GM12891 (cell line): ENCODE measurements around the gene ZNF865.

Source experiments
- POLR2A ChIP-seq: IDR thresholded peaks from 2 replicates; pipeline ENCODE4 v1.6.1; 2011; ENCODE audit warnings: low read depth, low read length, control low read depth
- POLR2AphosphoS5 ChIP-seq: IDR thresholded peaks from 2 replicates; pipeline ENCODE4 v1.6.1; 2011; ENCODE audit warnings: low read depth, low read length, control low read depth
- POU2F2 ChIP-seq: IDR thresholded peaks from 2 replicates; pipeline ENCODE4 v1.6.1; 2011; ENCODE audit warnings: low read depth, mild to moderate bottlenecking, control low read depth, low read length, moderate library complexity
- TAF1 ChIP-seq: IDR thresholded peaks from 2 replicates; pipeline ENCODE4 v1.6.1; 2011; ENCODE audit warnings: low read depth, low read length, control low read depth

DNA sequence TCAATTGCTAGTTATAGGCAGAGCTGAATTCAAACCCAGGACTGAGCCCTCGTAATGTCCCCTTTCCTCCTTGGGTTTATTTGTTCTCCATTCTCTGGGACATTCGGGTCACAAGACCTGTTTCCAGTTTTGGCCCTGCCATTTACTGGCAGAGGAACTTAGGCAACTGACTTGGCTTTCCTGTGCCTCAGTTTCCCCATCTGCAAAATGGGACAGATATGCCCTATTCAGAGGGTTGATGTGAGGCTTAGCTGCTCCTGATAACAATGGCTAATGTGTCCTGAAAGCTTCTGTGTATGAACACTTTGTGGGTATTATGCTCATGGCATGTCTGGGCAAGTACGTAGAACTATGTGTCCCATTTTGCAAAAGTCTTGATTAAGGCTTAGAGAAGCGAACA, 4.4 kb upstream of the ZNF865 start:
- TF ChIP-seq POLR2A (no peak), POU2F2 (no peak), TAF1 (no peak), POLR2AphosphoS5 (no peak)
